CD14-positive monocyte (primary cell): ENCODE measurements around the gene MGAT4D. TPM values are rescaled to one million over a fixed set of nuclear protein-coding genes. Genes with fewer than 3 reads are reported as not detected.

Experiments used
- DNase-seq, 3 donors: peaks; one replicate each; pipeline ENCODE4 v3.0.0-alpha.2; 2011 to 2022
- H2AFZ ChIP-seq: 2 replicates; pipeline ENCODE4 v1.6.0; 2012; ENCODE audit warnings: mild to moderate bottlenecking, low read depth, low read length, inconsistent platforms; ENCODE audit not compliant: insufficient read depth, poor library complexity, severe bottlenecking
- H3K27ac ChIP-seq, 2 donors: 1 replicate in 1 of 2; 2 replicates in 1 of 2; pipeline ENCODE4 v1.5.1; 2012 to 2013; ENCODE audit warnings: low read length in 2 of 2, control low read depth in 1 of 2, inconsistent platforms in 1 of 2, low read depth in 1 of 2, mild to moderate bottlenecking in 1 of 2
- H3K27me3 ChIP-seq, 2 donors: one replicate each; pipeline versions ENCODE4 v1.6.0 to v1.6.1; 2011 to 2013; ENCODE audit warnings: low read length in 2 of 2; ENCODE audit not compliant: control insufficient read depth in 2 of 2, insufficient read depth in 2 of 2
- H3K36me3 ChIP-seq, 2 donors: replicated peaks in 1 of 2; 1 replicate in 1 of 2; 2 replicates in 1 of 2; pipeline versions ENCODE4 v1.5.1 to v1.6.1; 2012 to 2013; ENCODE audit warnings: low read length in 2 of 2, control low read depth in 1 of 2, inconsistent platforms in 1 of 2, mild to moderate bottlenecking in 1 of 2; ENCODE audit not compliant: insufficient read depth in 2 of 2, control insufficient read depth in 1 of 2
- H3K4me1 ChIP-seq, 2 donors: 1 replicate in 1 of 2; 2 replicates in 1 of 2; pipeline versions ENCODE4 v1.5.1 to v1.6.1; 2012 to 2013; ENCODE audit warnings: low read length in 2 of 2, control low read depth in 1 of 2, inconsistent platforms in 1 of 2, mild to moderate bottlenecking in 1 of 2, moderate library complexity in 1 of 2; ENCODE audit not compliant: insufficient read depth in 2 of 2, control insufficient read depth in 1 of 2
- H3K4me2 ChIP-seq: replicated peaks from 2 replicates; pipeline ENCODE3; 2012; ENCODE audit warnings: low read length, moderate library complexity, mild to moderate bottlenecking; ENCODE audit not compliant: poor library complexity, severe bottlenecking; ENCODE audit errors: extremely low read depth
- H3K4me3 ChIP-seq, 3 experiments: fragments of 200-600 bp in 1 of 3; sonication (generic) in 1 of 3; replicated peaks in 1 of 3; 1 replicate in 2 of 3; 2 replicates in 1 of 3; pipeline ENCODE4 v1.5.1; 2011 to 2013; ENCODE audit warnings: low read length in 3 of 3, mild to moderate bottlenecking in 3 of 3, control low read depth in 2 of 3, low read depth in 2 of 3, inconsistent platforms in 1 of 3, moderate library complexity in 1 of 3
- H3K79me2 ChIP-seq: 2 replicates; pipeline ENCODE4 v1.6.0; 2012; ENCODE audit warnings: mild to moderate bottlenecking, control low read depth, inconsistent platforms, low read length, moderate library complexity; ENCODE audit not compliant: insufficient read depth
- H3K9ac ChIP-seq: 2 replicates; pipeline ENCODE4 v1.6.0; 2017; ENCODE audit warnings: low read length, mild to moderate bottlenecking; ENCODE audit not compliant: insufficient read depth, poor library complexity, severe bottlenecking
- H3K9me3 ChIP-seq, 2 donors: replicated peaks in 1 of 2; 1 replicate in 1 of 2; 2 replicates in 1 of 2; pipeline versions ENCODE4 v1.5.1 to v1.6.1; 2012 to 2013; ENCODE audit warnings: low read length in 2 of 2, control low read depth in 1 of 2; ENCODE audit not compliant: control insufficient read depth in 1 of 2, insufficient read depth in 1 of 2
- H4K20me1 ChIP-seq: 2 replicates; pipeline ENCODE4 v1.6.0; 2012; ENCODE audit warnings: mild to moderate bottlenecking, low read length, control low read depth, moderate library complexity; ENCODE audit not compliant: insufficient read depth
- H3K27ac Mint-ChIP-seq, 7 donors: one replicate each; pipeline ENCODE4 v1.8.0; 2020; ENCODE audit warnings: mild to moderate bottlenecking in 7 of 7, mixed read lengths in 7 of 7, moderate library complexity in 6 of 7, inconsistent platforms in 2 of 7
- H3K27me3 Mint-ChIP-seq, 3 donors: one replicate each; pipeline ENCODE4 v1.8.0; 2021 to 2022; ENCODE audit warnings: low read depth in 3 of 3, mild to moderate bottlenecking in 3 of 3, mixed read lengths in 3 of 3, moderate library complexity in 3 of 3, inconsistent platforms in 1 of 3
- H3K36me3 Mint-ChIP-seq, 2 donors: one replicate each; pipeline ENCODE4 v1.8.0; 2020; ENCODE audit warnings: mixed read lengths in 2 of 2, inconsistent platforms in 1 of 2, mild to moderate bottlenecking in 1 of 2
- H3K4me1 Mint-ChIP-seq: one replicate; pipeline ENCODE4 v1.8.0; 2020; ENCODE audit warnings: mild to moderate bottlenecking, mixed read lengths
- H3K4me3 Mint-ChIP-seq, 2 donors: one replicate each; pipeline ENCODE4 v1.8.0; 2020; ENCODE audit warnings: mild to moderate bottlenecking in 2 of 2, mixed read lengths in 2 of 2, moderate library complexity in 1 of 2
- H3K9me3 Mint-ChIP-seq, 7 donors: one replicate each; pipeline ENCODE4 v1.8.0; 2020 to 2022; ENCODE audit warnings: mixed read lengths in 7 of 7, mild to moderate bottlenecking in 6 of 7, moderate library complexity in 6 of 7, inconsistent platforms in 2 of 7
- CTCF ChIP-seq: fragments of 200-600 bp; IDR thresholded peaks from one replicate; pipeline ENCODE4 v1.8.0; 2022; ENCODE audit warnings: antibody characterized with exemption, mild to moderate bottlenecking
- WGBS: methylation state at CpG from one replicate; pipeline ENCODE4 v1.1.5; 2013; ENCODE audit warnings: missing lambda C conversion rate; ENCODE audit not compliant: insufficient coverage; 5-methylcytosine and 5-hydroxymethylcytosine counted together
- intact Hi-C, 2 donors: fragments of 100-400 bp; cut with micrococcal nuclease; formaldehyde crosslinking; loops; one replicate each; pipeline versions ENCODE4 v1.15.0 to v1.15.1; 2023
- polyA plus RNA-seq, 3 donors: library from polyadenylated mRNA; depleted of rRNA in 1 of 3; unstranded in 2 of 3; stranded (reverse) in 1 of 3; fragments of 300-500 nt in 2 of 3; fragments of >200 nt in 1 of 3; fragmentation: Illumina TruSeq in 2 of 3; gene quantifications; 1 replicate in 2 of 3; 2 replicates in 1 of 3; pipeline ENCODE4 v1.2.3, GENCODE V29; 2012 to 2021

Gene MGAT4D
- polyA plus RNA-seq, 3 donors, result not detected

- Histone ChIP-seq H3K27ac (no peak overlapping the region), H3K4me1 (no peaks in the 10 kb centered on the region), H3K9me3 (no peaks in the 10 kb centered on the region), H3K4me3 (no peak overlapping the region), H3K9ac (no peak overlapping the region), H2AFZ (no peak overlapping the region), H3K4me2 (no peak overlapping the region), H3K27me3 (no peaks in the 10 kb centered on the region), H3K79me2 (no peaks in the 10 kb centered on the region), H4K20me1 (no peaks in the 10 kb centered on the region), H3K36me3 (no peaks in the 10 kb centered on the region)
- H3K36me3 Mint-ChIP-seq, result no peaks in the 10 kb centered on the region
- no peak for TF ChIP-seq CTCF
- intact Hi-C loops, result no loop called here
- H3K27ac Mint-ChIP-seq, result no peak overlapping the region
- DNase-seq, result no peak
- no peak overlapping the region for H3K4me3 Mint-ChIP-seq
- H3K4me1 Mint-ChIP-seq, result no peaks in the 10 kb centered on the region
- peaks cover 0 to 2% (median 0%) of the 10 kb centered on the region in 7 donors for H3K9me3 Mint-ChIP-seq
- peaks cover 0 to 2% (median 0%) of the 10 kb centered on the region in 3 donors for H3K27me3 Mint-ChIP-seq
These were observed 58.4 kb downstream of the MGAT4D start for GRCh38 chr4:140439644-140440142.

- H3K9ac ChIP-seq, result peak overlapping the region; percentile 47
- peak overlapping the region; percentile 49 to 86 (median 61) for H3K4me3 ChIP-seq
- H3K27ac ChIP-seq, result no peak overlapping the region
- peaks cover 4 to 10% (median 8%) of the 10 kb centered on the region in 3 donors for H3K27me3 Mint-ChIP-seq
- WGBS, result no CpG with 5 or more reads among the region's 7 CpGs
- H3K9me3 Mint-ChIP-seq, result no peaks in the 10 kb centered on the region
- H3K36me3 ChIP-seq, result no peaks in the 10 kb centered on the region
- H3K27ac Mint-ChIP-seq, result peak overlapping the region in 2 of 7 donors; percentile 46 to 64
- no peaks in the 10 kb centered on the region for H3K36me3 Mint-ChIP-seq
- no peak for TF ChIP-seq CTCF
- no peaks in the 10 kb centered on the region for H3K9me3 ChIP-seq
- peak overlapping the region; percentile 88 to 93 for H3K4me3 Mint-ChIP-seq
- peaks cover 10 to 14% of the 10 kb centered on the region in 2 donors for H3K4me1 ChIP-seq
- intact Hi-C loops, result no loop called here
- peak overlapping the region; percentile 93 for H2AFZ ChIP-seq
- H4K20me1 ChIP-seq, result no peaks in the 10 kb centered on the region
- DNase-seq, result peak; percentile 12 to 28 (median 12)
- H3K4me2 ChIP-seq, result peak overlapping the region; percentile 96
- no peaks in the 10 kb centered on the region for H3K79me2 ChIP-seq
- H3K27me3 ChIP-seq, result peaks cover 0 to 4% of the 10 kb centered on the region in 2 donors
- H3K4me1 Mint-ChIP-seq, result peaks cover 13% of the 10 kb centered on the region
These were observed 70.1 kb downstream of the MGAT4D start for GRCh38 chr4:140427919-140428471.
